GM12872 (cell line): ENCODE data around the gene METRN.

Experiments
- TF ChIP-seq, protein P1 (sequence below): IDR thresholded peaks from 3 replicates; pipeline ENCODE4 v1.5.1; 2011; ENCODE audit warnings: low read depth, mild to moderate bottlenecking, low read length, moderate library complexity; ENCODE audit not compliant: insufficient read depth

The METRN gene

GRCh38 chr16:741986-742629 is 27.2 kb downstream of the METRN start:
- TF ChIP-seq, protein P1, sequence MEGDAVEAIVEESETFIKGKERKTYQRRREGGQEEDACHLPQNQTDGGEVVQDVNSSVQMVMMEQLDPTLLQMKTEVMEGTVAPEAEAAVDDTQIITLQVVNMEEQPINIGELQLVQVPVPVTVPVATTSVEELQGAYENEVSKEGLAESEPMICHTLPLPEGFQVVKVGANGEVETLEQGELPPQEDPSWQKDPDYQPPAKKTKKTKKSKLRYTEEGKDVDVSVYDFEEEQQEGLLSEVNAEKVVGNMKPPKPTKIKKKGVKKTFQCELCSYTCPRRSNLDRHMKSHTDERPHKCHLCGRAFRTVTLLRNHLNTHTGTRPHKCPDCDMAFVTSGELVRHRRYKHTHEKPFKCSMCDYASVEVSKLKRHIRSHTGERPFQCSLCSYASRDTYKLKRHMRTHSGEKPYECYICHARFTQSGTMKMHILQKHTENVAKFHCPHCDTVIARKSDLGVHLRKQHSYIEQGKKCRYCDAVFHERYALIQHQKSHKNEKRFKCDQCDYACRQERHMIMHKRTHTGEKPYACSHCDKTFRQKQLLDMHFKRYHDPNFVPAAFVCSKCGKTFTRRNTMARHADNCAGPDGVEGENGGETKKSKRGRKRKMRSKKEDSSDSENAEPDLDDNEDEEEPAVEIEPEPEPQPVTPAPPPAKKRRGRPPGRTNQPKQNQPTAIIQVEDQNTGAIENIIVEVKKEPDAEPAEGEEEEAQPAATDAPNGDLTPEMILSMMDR = no peak

- TF ChIP-seq, protein P1 = peak; percentile 51
These were observed 29.0 kb downstream of the METRN start for GRCh38 chr16:743794-744500.

GRCh38 chr16:745739-746138 is 30.8 kb downstream of the METRN start:
- TF ChIP-seq, protein P1 = peak; percentile 60

- TF ChIP-seq, protein P1 = no peak
These were observed 31.7 kb downstream of the METRN start for GRCh38 chr16:746637-747036.

GRCh38 chr16:747978-748746 is 33.2 kb downstream of the METRN start:
- TF ChIP-seq, protein P1 = no peak

DNA sequence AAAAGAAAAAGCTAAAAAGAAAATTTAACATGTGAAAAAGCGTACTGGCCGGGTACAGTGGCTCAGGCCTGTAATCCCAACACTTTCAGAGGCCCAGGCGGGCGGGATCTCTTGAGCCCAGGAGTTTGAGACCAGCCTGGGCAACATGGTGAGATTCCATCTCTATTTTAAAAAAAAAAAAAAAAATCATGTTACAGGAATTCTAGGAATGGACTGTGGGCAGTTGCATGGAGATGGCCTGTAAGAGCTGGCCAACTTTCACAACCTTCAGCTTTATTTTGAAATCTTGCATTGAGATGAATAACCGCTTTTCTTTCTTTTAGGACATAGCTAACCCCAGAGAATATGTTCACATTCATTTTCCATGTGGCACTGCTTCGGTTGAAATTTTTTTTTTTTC is 34.1 kb downstream of the METRN start:
- TF ChIP-seq, protein P1 = no peak

GRCh38 chr16:750485-750884 is 35.6 kb downstream of the METRN start:
- TF ChIP-seq, protein P1 = no peak
